Smooth muscle cell (in vitro differentiated cells): ENCODE data around the gene LYRM4. TPM values are rescaled to one million over a fixed set of nuclear protein-coding genes. Genes with fewer than 3 reads are reported as not detected.

Experiments
- DNase-seq: peaks from one replicate; lab custom pipeline; 2025; ENCODE audit not compliant: unreplicated experiment; lab: John Stamatoyannopoulos, UW
- H2AFZ ChIP-seq: fragments of 200-600 bp; sonication (generic); 2 replicates; pipeline ENCODE4 v1.6.0; 2016; ENCODE audit warnings: antibody characterized with exemption, low read depth, mild to moderate bottlenecking
- H3F3A ChIP-seq: fragments of 200-600 bp; sonication (generic); 2 replicates; pipeline ENCODE4 v1.6.0; 2017; ENCODE audit warnings: antibody characterized with exemption, low read depth
- H3K27ac ChIP-seq: fragments of 200-600 bp; sonication (generic); 2 replicates; pipeline ENCODE4 v1.5.1; 2016; ENCODE audit warnings: low read depth, mild to moderate bottlenecking
- H3K27me3 ChIP-seq: fragments of 200-600 bp; sonication (generic); 2 replicates; pipeline ENCODE4 v1.6.1; 2016; ENCODE audit warnings: low read depth, mild to moderate bottlenecking
- H3K36me3 ChIP-seq: fragments of 200-600 bp; sonication (generic); 2 replicates; pipeline ENCODE4 v1.5.1; 2016; ENCODE audit warnings: low read depth
- H3K4me1 ChIP-seq: fragments of 200-600 bp; sonication (generic); 2 replicates; pipeline ENCODE4 v1.5.1; 2016; ENCODE audit warnings: low read depth
- H3K4me2 ChIP-seq: fragments of 200-600 bp; sonication (generic); 2 replicates; pipeline ENCODE4 v1.6.0; 2016; ENCODE audit warnings: mild to moderate bottlenecking
- H3K4me3 ChIP-seq: fragments of 200-600 bp; sonication (generic); 2 replicates; pipeline ENCODE4 v1.5.1; 2016; ENCODE audit warnings: mild to moderate bottlenecking
- H3K79me2 ChIP-seq: fragments of 200-600 bp; sonication (generic); 2 replicates; pipeline ENCODE4 v1.6.0; 2016; ENCODE audit warnings: low read depth, mild to moderate bottlenecking
- H3K9ac ChIP-seq: fragments of 200-600 bp; sonication (generic); 2 replicates; pipeline ENCODE4 v1.6.0; 2016; ENCODE audit warnings: low read depth
- H3K9me3 ChIP-seq: fragments of 200-600 bp; sonication (generic); replicated peaks from 2 replicates; pipeline ENCODE4 v1.5.1; 2016; ENCODE audit warnings: low read depth
- H4K20me1 ChIP-seq: fragments of 200-600 bp; sonication (generic); 2 replicates; pipeline ENCODE4 v1.6.0; 2016; ENCODE audit warnings: low read depth
- CTCF ChIP-seq: fragments of 200-600 bp; sonication (generic); IDR thresholded peaks from 2 replicates; pipeline ENCODE4 v1.5.1; 2017; ENCODE audit warnings: borderline replicate concordance, mild to moderate bottlenecking, antibody characterized with exemption; ENCODE audit not compliant: insufficient read depth, poor library complexity, severe bottlenecking
- WGBS: methylation state at CpG from one replicate; pipeline ENCODE4 v1.1.7; 2016; ENCODE audit warnings: low lambda C conversion rate; 5-methylcytosine and 5-hydroxymethylcytosine counted together
- polyA plus RNA-seq: library from polyadenylated mRNA; unstranded; fragments of >200 nt; fragmentation: Nextera tagmentation; extraction: Ambion mirVana; gene quantifications from 2 replicates; pipeline ENCODE4 v1.2.1, GENCODE V29; 2016
- total RNA-seq: library from RNA; depleted of rRNA; stranded (reverse); fragments of >200 nt; gene quantifications from 2 replicates; pipeline ENCODE4 v1.2.3, GENCODE V29; 2014

The LYRM4 gene
- total and polyA plus RNA-seq, 2 experiments from 2014 or later = 26.1 to 27.1 TPM

GRCh38 chr6:5125152-5126006, 135.4 kb downstream of the LYRM4 start:
- H2AFZ ChIP-seq = no peak overlapping the region
- no peaks in the 10 kb centered on the region for H3K27me3 ChIP-seq
- H3F3A ChIP-seq = peaks cover 3% of the 10 kb centered on the region
- peaks cover 8% of the 10 kb centered on the region for H4K20me1 ChIP-seq
- no peaks in the 10 kb centered on the region for H3K36me3 ChIP-seq
- H3K4me3 ChIP-seq = no peak overlapping the region
- H3K79me2 ChIP-seq = no peaks in the 10 kb centered on the region
- TF ChIP-seq CTCF = no peak
- peak overlapping the region; percentile 21 for H3K4me2 ChIP-seq
- H3K27ac ChIP-seq = no peak overlapping the region
- H3K9me3 ChIP-seq = no peaks in the 10 kb centered on the region
- 86% methylated on average over 11 of the region's 11 CpGs for WGBS
- no peak overlapping the region for H3K9ac ChIP-seq
- no peak for DNase-seq
- H3K4me1 ChIP-seq = peaks cover 10% of the 10 kb centered on the region

GRCh38 chr6:5124526-5124925, 136.2 kb downstream of the LYRM4 start:
- peaks cover 3% of the 10 kb centered on the region for H3F3A ChIP-seq
- H2AFZ ChIP-seq = no peak overlapping the region
- H3K9me3 ChIP-seq = no peaks in the 10 kb centered on the region
- WGBS = 96% methylated on average over 8 of the region's 8 CpGs
- no peaks in the 10 kb centered on the region for H3K36me3 ChIP-seq
- H3K9ac ChIP-seq = no peak overlapping the region
- no peaks in the 10 kb centered on the region for H3K79me2 ChIP-seq
- H3K4me1 ChIP-seq = peaks cover 6% of the 10 kb centered on the region
- H3K27ac ChIP-seq = no peak overlapping the region
- H3K27me3 ChIP-seq = no peaks in the 10 kb centered on the region
- no peak for TF ChIP-seq CTCF
- peaks cover 8% of the 10 kb centered on the region for H4K20me1 ChIP-seq
- H3K4me3 ChIP-seq = no peak overlapping the region
- H3K4me2 ChIP-seq = no peak overlapping the region
- no peak for DNase-seq

- no peak for DNase-seq
- Histone ChIP-seq H3F3A (peaks cover 3% of the 10 kb centered on the region), H4K20me1 (peaks cover 8% of the 10 kb centered on the region), H3K36me3 (no peaks in the 10 kb centered on the region), H3K27me3 (no peaks in the 10 kb centered on the region), H3K4me1 (peaks cover 6% of the 10 kb centered on the region), H3K4me2 (no peak overlapping the region), H2AFZ (no peak overlapping the region), H3K9ac (no peak overlapping the region), H3K79me2 (no peaks in the 10 kb centered on the region), H3K27ac (no peak overlapping the region), H3K9me3 (no peaks in the 10 kb centered on the region), H3K4me3 (no peak overlapping the region)
- 96% methylated on average over 20 of the region's 20 CpGs for WGBS
- no peak for TF ChIP-seq CTCF
Observed at GRCh38 chr6:5123296-5124143, 137.2 kb downstream of the LYRM4 start.
